Neural cell (in vitro differentiated cells): ENCODE measurements around the gene TRPT1.

ENCODE experiments used
- EZH2 ChIP-seq: fragments of 200-600, 300-800 bp; shearing (Covaris generic), sonication (generic); IDR thresholded peaks from 2 replicates; pipeline ENCODE4 v1.6.1; 2014; ENCODE audit warnings: antibody characterized with exemption, low read length, borderline replicate concordance, mild to moderate bottlenecking; ENCODE audit not compliant: insufficient read depth, poor library complexity, severe bottlenecking
- MXI1 ChIP-seq: fragments of 450-650 bp; conservative IDR thresholded peaks from 2 replicates; pipeline ENCODE4 v1.6.1; 2014; ENCODE audit warnings: antibody characterized with exemption, mild to moderate bottlenecking; ENCODE audit not compliant: poor library complexity, severe bottlenecking
- POLR2AphosphoS5 ChIP-seq: IDR thresholded peaks from 2 replicates; pipeline ENCODE4 v1.6.1; 2012
- TAF1 ChIP-seq: IDR thresholded peaks from 2 replicates; pipeline ENCODE4 v1.6.1; 2012; ENCODE audit warnings: low read depth
- TF ChIP-seq, protein P1 (sequence below): fragments of 450-650 bp; IDR thresholded peaks from 2 replicates; pipeline ENCODE4 v1.5.1; 2014; ENCODE audit warnings: antibody characterized with exemption, mild to moderate bottlenecking, moderate library complexity; ENCODE audit not compliant: poor library complexity, severe bottlenecking
- TF ChIP-seq, protein P2 (sequence below): IDR thresholded peaks from 2 replicates; pipeline ENCODE4 v1.6.1; 2012; ENCODE audit warnings: borderline replicate concordance

DNA sequence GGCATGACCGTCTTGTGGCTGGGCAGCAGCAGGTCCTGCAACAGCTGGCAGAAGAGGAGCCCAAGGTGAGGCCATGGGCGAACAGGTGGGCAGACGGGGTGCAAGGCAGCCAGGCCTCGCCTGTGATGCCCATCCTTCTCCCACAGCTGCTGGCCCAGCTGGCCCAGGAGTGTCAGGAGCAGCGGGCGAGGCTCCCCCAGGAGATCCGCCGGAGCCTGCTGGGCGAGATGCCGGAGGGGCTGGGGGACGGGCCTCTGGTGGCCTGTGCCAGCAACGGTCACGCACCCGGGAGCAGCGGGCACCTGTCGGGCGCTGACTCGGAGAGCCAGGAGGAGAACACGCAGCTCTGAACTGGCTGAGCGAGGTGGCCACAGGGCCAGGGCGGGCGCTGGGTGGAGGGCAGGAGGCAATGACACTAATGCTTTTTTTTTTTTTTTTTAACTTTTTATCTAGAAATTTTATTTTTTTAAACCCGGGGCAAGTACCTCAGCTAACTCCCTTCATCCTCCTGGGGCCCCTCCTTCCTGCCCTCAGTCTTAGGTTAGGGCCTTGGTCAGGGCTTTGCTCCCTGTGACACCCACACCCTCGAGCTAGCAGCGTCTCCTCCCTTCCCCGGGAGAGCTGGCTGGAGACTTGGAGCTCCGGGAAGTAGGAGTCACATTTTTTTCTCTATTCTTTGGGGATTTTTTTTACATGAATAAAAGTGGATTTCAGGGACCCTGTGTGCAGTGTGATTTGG is 41.4 kb upstream of the TRPT1 start:
- TF ChIP-seq, protein P1, sequence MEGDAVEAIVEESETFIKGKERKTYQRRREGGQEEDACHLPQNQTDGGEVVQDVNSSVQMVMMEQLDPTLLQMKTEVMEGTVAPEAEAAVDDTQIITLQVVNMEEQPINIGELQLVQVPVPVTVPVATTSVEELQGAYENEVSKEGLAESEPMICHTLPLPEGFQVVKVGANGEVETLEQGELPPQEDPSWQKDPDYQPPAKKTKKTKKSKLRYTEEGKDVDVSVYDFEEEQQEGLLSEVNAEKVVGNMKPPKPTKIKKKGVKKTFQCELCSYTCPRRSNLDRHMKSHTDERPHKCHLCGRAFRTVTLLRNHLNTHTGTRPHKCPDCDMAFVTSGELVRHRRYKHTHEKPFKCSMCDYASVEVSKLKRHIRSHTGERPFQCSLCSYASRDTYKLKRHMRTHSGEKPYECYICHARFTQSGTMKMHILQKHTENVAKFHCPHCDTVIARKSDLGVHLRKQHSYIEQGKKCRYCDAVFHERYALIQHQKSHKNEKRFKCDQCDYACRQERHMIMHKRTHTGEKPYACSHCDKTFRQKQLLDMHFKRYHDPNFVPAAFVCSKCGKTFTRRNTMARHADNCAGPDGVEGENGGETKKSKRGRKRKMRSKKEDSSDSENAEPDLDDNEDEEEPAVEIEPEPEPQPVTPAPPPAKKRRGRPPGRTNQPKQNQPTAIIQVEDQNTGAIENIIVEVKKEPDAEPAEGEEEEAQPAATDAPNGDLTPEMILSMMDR: no peak
- TF ChIP-seq POLR2AphosphoS5 (no peak), MXI1 (no peak), EZH2 (no peak), TAF1 (no peak)
- TF ChIP-seq, protein P2, sequence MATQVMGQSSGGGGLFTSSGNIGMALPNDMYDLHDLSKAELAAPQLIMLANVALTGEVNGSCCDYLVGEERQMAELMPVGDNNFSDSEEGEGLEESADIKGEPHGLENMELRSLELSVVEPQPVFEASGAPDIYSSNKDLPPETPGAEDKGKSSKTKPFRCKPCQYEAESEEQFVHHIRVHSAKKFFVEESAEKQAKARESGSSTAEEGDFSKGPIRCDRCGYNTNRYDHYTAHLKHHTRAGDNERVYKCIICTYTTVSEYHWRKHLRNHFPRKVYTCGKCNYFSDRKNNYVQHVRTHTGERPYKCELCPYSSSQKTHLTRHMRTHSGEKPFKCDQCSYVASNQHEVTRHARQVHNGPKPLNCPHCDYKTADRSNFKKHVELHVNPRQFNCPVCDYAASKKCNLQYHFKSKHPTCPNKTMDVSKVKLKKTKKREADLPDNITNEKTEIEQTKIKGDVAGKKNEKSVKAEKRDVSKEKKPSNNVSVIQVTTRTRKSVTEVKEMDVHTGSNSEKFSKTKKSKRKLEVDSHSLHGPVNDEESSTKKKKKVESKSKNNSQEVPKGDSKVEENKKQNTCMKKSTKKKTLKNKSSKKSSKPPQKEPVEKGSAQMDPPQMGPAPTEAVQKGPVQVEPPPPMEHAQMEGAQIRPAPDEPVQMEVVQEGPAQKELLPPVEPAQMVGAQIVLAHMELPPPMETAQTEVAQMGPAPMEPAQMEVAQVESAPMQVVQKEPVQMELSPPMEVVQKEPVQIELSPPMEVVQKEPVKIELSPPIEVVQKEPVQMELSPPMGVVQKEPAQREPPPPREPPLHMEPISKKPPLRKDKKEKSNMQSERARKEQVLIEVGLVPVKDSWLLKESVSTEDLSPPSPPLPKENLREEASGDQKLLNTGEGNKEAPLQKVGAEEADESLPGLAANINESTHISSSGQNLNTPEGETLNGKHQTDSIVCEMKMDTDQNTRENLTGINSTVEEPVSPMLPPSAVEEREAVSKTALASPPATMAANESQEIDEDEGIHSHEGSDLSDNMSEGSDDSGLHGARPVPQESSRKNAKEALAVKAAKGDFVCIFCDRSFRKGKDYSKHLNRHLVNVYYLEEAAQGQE: no peak
